GM18868 (cell line): ENCODE results near the gene MSANTD4.
"Not testable (repeated sequence)": the region's sequence is repeated elsewhere in the genome, so short reads cannot be mapped to it uniquely, and the experiment has no call there.

Experiments
- ATAC-seq: cut with Tn5 transposase; IDR thresholded peaks from one replicate; pipeline ENCODE4 v1.9.1; 2021; ENCODE audit warnings: mild to moderate bottlenecking, moderate library complexity; ENCODE audit not compliant: unreplicated experiment

The MSANTD4 gene

GRCh38 chr11:106021967-106022794, at the start of gene MSANTD4:
MSANTD4 (minus strand) TSS chr11:106022240; CDS start chr11:106010917, 11,323 bp downstream.
- ATAC-seq = peak; percentile 97

GRCh38 chr11:106070606-106071005, 48.6 kb upstream of the MSANTD4 start:
- ATAC-seq = no peak

DNA sequence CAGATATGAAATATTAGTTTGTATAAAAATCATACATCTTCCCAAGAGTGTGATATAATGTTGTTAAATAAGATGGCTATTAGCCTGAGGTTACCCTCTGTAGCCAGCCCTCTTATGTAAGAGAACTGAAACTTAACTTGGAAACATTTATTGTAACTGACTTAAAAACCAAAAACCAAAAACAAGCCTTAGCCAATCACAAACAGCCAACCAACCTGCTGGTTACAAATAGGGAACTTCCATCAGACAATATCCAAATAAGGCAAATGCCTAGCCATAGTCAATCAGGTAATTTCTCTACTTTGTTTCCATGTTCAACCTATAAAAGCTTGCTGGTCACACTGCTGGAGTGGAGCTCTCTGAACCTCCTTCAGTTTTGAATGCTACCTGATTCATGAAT, 41.0 kb upstream of the MSANTD4 start:
- ATAC-seq = peak; percentile 73

GRCh38 chr11:106061954-106062949, 40.2 kb upstream of the MSANTD4 start:
- peak; percentile 53 for ATAC-seq

DNA sequence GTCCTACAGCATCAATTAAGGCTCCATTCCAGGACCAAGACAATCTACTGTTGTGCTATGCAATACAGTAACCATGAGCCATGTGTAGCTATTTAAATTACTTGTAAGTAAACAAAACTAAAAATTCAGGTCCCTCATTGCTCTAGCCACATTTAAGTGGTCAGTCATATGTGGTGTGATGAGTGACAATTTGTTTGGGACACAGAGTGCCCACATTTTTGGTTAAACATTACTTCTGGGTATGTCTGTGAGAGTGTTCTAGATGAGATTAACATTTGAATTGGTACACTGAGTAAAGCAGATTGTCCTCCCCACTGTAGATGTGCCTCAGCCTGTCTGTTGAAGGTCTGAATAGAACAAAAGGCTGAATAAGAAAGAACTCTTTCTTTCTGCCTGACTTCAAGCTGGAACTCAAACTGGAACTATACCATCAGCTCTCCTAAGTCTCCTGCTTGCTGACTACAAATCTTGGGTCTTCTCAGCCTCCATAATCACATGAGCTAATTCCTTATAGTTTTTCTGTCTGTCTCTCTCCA, 39.3 kb upstream of the MSANTD4 start:
- no peak for ATAC-seq

- no peak for ATAC-seq
Measured at GRCh38 chr11:106059617-106060016, 37.6 kb upstream of the MSANTD4 start.

GRCh38 chr11:106058377-106058776, 36.3 kb upstream of the MSANTD4 start:
- not testable (repeated sequence) for ATAC-seq

GRCh38 chr11:106051103-106051502, 29.1 kb upstream of the MSANTD4 start:
- ATAC-seq = no peak

GRCh38 chr11:106049727-106050476, 27.9 kb upstream of the MSANTD4 start:
- ATAC-seq = no peak

- ATAC-seq = no peak
Measured at GRCh38 chr11:106047631-106048030, 25.6 kb upstream of the MSANTD4 start.

DNA sequence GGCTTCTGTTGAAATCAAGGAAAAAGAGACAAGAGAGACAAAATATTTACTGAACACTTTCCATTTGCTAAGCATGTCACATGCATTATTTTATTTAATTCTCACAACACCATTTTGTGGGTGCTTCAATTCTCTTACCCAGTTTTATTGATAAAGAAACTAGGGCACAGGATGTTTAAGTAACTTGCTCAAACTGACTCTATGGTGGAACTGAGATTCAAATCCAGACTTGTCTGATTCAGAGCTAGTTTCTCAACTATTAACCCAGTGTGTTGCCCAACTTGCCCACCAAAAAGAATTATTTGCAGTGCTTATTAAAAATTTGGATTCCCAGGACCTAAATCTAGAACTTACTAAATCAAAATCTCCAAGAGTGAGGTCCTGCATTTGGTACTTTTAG, 21.5 kb upstream of the MSANTD4 start:
- ATAC-seq = no peak

GRCh38 chr11:106032861-106033260, 10.8 kb upstream of the MSANTD4 start:
- ATAC-seq = no peak

DNA sequence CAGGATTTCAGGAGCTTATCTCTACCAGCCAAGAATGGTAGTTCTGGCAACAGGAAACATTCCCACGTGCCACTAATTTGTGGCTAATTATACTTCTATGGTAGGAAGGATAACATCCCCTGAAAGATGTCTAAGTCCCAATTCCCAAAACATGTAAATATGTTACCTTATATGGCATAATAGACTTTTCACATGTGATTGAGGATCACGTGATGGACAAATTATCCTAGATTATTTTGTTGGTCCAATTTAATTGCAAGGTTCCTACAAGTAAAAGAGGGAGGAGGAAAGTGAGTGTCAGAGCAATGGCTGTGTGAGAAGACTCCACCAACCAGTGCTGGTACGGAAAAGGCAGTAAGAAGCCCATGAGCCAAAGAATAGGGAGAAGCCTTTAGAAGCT, 9.9 kb upstream of the MSANTD4 start:
- no peak for ATAC-seq

DNA sequence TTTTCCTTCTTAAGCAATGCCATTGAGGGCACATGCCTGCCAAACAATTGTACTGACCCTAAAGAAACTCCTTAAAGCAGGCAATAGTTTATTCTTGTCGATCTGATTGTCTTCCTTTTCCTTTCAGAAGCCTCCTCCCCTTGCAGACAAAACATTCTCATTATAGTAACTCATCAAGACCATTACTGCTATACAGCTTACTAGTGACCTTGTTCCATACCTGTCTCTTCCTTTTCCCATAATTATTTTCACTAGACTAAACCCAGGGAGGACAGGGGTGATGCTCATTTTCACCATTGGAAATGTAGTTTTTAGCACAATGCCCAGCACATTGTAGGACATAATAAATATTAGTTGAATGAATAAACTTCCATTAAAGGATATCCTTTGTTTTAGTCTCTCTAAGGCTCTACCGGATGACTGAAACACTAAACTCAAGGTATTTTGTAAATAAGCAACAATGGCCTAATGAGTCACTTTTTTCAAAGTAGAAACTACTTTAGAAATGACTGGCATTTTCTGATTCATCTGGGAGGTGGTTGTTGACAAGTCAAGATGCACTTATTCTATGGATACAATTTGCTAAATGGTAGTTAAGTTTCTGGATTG, 9.3 kb upstream of the MSANTD4 start:
- ATAC-seq = no peak

GRCh38 chr11:106030609-106031008, 8.6 kb upstream of the MSANTD4 start:
- ATAC-seq = no peak

DNA sequence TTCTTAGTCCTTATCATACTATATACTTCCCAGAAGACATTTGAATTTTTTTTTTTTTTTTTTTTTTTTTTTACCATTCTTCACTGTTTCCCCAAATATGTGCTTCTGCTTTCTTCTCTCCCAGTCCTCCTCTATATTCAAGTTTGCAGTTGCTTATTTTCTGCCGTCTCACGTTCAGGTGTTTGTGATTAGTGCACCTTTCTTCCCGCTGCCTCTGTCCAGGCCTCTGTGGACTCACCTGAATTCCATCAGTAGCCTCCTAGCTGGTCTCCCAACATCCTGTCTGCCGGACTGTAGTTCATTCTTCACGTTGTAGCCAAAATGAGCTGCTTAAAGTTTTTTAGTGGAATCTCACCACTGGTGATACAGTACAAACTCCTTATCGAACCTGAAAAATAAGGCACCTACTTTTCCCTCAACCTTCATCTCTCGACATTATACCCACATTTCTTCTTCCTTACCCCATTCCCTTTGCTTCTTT, 795 bp upstream of the MSANTD4 start:
- ATAC-seq = no peak

DNA sequence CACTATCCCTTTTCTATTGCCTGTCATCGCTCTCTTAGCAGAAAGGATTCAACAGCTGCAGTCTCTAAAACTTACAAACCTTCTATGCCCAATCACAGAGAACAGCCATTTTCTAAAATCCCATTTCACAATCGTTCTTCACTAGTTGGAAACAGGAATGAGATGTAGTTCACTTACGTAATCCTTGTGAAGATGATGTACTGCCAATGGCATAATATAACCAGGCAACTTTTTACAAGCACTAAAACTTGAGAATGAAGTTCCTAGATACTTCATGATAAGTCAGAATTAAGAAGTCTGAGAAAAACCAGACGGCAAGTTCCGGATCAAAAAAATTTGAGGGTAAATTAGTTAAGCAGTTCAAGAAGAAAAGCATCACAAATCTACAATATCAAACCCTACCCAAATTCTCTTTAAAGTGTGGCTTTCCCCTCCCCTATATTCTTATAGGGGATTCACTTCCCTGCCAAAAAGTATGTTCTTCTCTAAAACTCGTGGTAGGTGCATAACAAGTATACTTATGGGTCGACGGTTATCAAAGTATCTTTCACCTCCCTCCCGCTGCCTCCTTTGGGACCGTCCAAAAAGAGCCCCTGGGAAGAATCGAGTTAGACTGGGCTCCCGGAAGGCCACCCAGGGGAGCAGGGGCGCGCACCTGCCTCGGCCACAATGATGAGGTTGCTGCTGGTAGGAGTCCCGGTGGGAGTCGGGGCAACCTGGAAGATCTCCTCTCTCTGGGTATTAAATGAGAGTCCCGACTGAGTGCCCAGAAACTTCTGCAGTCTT, 666 bp downstream of the MSANTD4 start:
- peak; percentile 5 for ATAC-seq

DNA sequence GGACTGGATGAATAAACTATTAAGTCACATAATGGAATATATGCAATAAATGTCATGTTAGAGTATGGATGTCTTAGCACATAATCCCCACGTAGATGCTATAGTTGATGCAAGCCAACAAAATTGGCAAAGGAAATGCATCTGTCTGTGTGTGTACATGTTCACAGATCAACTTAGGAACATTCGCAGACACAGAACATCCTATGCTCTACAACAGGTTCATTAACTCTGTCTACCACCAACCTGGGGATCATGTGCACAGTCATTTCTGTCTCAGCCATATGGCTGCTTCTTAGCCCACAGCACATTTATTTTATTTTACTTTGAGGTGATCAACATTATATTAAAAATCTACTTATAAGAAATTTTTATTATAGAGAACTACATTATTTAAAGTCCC, 4.9 kb downstream of the MSANTD4 start:
- ATAC-seq = no peak

DNA sequence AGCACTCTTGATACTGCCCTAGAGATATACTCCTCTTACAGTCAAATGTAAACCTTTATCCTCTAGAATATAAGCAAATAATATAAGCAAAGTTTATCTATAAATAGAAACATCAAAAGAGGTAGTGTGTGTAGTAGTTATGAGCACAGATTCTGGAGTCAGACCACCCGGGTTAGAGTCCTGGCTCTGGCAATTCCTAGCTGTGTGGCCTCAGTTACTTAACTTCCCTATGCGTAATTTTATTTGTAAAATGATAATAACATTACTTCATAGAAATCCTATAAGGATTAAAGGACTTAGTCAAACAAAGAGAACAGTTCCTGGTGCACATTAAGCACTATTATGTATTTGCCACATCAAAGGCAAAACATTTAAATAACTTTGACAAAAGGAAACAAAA, 7.0 kb downstream of the MSANTD4 start:
- ATAC-seq = no peak
